ENCODE measurements around the gene SLC35F1.

The SLC35F1 gene

DNA sequence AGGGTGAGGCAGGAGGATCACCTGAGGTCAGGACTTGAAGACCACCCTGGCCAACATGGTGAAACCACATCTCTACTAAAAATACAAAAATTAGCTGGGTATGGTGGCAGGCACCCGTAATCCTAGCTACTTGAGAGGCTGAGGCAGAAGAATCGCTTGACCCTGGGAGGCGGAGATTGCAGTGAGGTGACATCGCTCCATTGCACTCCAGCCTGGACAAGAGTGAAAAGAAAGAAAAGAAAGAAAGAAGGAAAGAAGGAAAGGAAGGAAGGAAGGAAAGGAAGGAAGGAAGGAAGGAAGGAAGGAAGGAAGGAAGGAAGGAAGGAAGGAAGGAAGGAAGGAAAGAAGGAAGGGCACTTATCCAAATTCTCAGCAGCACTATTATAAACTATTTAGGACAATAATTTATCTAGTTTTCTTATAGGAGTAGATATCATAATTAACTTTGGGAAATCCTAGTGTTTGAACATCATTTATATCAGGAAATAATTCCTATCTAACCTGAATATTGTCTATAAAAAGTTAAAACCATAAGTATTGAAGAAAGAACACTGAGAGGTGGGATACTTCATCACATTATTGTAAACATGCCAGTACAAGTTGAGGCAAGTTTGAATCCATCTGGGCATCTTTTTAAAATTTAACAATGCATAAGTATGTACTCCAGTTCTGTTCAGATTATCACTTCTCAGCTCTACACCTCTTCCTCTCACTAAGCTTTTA lies 305.5 kb downstream of the SLC35F1 start:
- no peak overlapping the region for H3K4me3 ChIP-seq (ENCODE audit: control insufficient read depth, low read depth, low read length)
- DNase-seq (ENCODE audit: low read depth), result no peak
- TF ChIP-seq, protein P1, sequence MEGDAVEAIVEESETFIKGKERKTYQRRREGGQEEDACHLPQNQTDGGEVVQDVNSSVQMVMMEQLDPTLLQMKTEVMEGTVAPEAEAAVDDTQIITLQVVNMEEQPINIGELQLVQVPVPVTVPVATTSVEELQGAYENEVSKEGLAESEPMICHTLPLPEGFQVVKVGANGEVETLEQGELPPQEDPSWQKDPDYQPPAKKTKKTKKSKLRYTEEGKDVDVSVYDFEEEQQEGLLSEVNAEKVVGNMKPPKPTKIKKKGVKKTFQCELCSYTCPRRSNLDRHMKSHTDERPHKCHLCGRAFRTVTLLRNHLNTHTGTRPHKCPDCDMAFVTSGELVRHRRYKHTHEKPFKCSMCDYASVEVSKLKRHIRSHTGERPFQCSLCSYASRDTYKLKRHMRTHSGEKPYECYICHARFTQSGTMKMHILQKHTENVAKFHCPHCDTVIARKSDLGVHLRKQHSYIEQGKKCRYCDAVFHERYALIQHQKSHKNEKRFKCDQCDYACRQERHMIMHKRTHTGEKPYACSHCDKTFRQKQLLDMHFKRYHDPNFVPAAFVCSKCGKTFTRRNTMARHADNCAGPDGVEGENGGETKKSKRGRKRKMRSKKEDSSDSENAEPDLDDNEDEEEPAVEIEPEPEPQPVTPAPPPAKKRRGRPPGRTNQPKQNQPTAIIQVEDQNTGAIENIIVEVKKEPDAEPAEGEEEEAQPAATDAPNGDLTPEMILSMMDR (conservative IDR thresholded peaks at IDR 0.05; ENCODE audit: control insufficient read depth, insufficient read depth, low read depth, low read length), result no peak

DNA sequence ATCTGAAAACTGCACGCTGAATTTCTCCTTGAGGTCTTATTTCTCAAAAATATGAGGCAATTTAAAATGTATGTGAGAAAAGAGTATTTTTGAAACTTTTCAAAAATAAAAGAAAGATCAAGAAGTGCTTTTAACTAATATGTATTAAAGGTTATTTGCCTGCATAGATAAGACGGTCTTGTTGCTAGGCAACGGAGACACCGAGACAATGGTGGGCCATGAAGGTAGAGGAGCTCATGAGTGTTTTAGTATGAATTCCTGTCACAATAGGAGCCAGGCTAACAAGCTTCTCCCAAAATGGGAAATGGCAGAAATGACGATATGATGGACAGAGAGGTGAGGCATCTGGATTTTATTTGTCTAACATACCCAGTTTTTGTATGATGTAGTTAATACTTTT lies 308.2 kb downstream of the SLC35F1 start:
- TF ChIP-seq, protein P1 (conservative IDR thresholded peaks at IDR 0.05; ENCODE audit: control insufficient read depth, insufficient read depth, low read depth, low read length), result no peak
- no peak overlapping the region for H3K4me3 ChIP-seq (ENCODE audit: control insufficient read depth, low read depth, low read length)
- no peak for DNase-seq (ENCODE audit: low read depth)

DNA sequence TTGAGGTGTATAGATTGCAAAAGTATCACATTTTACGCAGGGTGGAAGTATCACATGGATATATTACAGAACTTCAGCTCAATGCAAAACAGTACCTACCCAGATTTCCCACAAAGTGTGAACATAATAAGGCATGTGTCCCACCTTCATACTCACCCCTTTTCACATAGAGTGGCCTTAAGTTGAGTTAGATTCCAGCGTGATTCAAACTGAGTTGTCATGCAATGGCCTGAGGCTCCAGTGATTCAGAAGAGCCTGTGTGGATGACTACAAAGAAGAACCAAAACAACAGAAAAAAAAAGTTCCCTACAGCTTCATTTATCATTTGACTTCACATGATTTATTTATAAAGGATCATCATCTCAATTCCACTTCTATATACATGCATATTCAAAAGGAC lies 309.7 kb downstream of the SLC35F1 start:
- TF ChIP-seq, protein P1 (conservative IDR thresholded peaks at IDR 0.05; ENCODE audit: control insufficient read depth, insufficient read depth, low read depth, low read length), result no peak
- no peak overlapping the region for H3K4me3 ChIP-seq (ENCODE audit: control insufficient read depth, low read depth, low read length)

DNA sequence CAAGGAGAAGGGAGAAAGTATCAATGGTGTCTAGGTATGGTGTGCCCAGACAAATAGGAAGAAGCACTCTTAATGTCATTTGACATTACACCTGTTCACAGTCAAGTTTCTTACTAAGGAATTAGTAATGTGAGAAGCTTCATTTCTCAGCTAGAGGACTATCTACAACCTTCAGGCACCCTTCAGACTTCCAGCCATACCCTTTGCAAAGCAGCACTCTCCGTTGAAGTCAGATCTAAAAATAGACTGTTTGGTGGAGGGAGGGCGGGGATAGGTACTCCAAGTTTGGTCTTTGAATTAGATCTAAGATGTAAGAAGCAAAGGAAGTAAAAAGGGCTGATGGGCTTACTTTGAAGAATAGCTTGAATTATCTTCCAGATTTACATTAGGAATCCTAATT lies 311.1 kb downstream of the SLC35F1 start:
- TF ChIP-seq, protein P1 (conservative IDR thresholded peaks at IDR 0.05; ENCODE audit: control insufficient read depth, insufficient read depth, low read depth, low read length), result no peak
- H3K4me3 ChIP-seq (ENCODE audit: control insufficient read depth, low read depth, low read length), result no peak overlapping the region
- DNase-seq (ENCODE audit: low read depth), result no peak

More for the DNA sequence above, 309.7 kb downstream of the SLC35F1 start:
- no peak for DNase-seq (ENCODE audit: low read depth)

DNA sequence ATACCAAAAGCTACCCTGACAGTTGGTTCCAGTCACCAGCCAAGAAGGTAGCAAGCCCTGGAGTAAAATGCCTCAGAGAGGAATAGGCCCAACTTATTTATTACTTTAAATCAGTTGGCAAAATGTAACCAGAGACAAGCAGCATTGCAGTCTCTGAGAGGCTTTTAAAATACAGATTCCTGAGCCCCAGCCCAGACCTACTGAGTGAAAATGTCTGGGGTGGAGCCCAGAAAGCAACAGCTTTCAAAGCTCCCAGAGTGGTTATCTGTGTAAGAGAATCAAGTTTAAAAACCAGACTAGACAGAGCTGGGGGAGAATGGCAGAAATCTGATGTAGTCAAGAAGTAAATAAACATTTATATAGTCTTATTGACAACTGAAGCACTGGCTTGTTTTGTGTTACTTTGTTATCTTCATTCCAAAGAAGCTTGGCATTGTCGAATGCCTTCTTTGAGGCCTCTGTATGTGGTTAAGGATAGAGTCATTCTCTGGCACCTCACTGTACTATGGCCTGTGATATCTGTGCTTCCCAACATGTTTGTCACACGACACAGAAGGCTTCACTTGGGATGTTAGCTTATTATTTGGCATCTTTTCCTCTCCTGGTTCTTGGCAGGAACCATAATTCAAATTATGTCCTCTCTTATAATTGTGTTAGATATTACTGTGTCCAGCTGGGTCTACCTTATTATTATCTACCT lies 313.5 kb downstream of the SLC35F1 start:
- TF ChIP-seq, protein P1 (conservative IDR thresholded peaks at IDR 0.05; ENCODE audit: control insufficient read depth, insufficient read depth, low read depth, low read length), result no peak
- no peak overlapping the region for H3K4me3 ChIP-seq (ENCODE audit: control insufficient read depth, low read depth, low read length)
- DNase-seq (ENCODE audit: low read depth), result no peak

DNA sequence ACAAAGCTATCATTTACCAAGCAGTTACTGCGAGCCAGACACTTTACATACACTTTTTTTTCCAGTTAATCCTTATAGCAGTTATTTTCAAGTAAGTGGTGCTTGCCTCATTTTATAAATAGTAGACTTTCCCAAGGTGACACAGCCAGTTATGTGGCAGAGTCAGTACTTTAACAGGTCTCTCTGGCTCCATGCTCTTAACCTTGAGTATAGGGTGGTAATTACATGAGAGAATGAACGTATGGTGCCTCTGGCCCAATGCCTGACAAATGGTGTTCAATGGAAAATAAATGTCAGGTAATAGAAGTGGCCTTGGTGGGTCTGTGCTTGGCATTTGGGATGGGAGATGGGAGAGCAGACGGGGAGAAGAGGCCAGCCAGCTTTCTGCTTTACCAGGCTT lies 316.3 kb downstream of the SLC35F1 start:
- TF ChIP-seq, protein P1 (conservative IDR thresholded peaks at IDR 0.05; ENCODE audit: control insufficient read depth, insufficient read depth, low read depth, low read length), result no peak
- DNase-seq (ENCODE audit: low read depth), result no peak
- H3K4me3 ChIP-seq (ENCODE audit: control insufficient read depth, low read depth, low read length), result no peak overlapping the region

Data from fibroblast of mammary gland (primary cell).